Adrenal gland (tissue), 12 donors: ENCODE measurements around the gene FAM162A. TPM values are rescaled to one million over a fixed set of nuclear protein-coding genes. Genes with fewer than 3 reads are reported as not detected.
A peak's percentile ranks its signal among the peaks of the same experiment; 100 is the strongest.

ENCODE experiments used
- DNase-seq, 7 donors: peaks; one replicate each; pipeline ENCODE4 v3.0.0-alpha.2; 2019 to 2020
- H3K27ac ChIP-seq, 5 donors: fragments of 200-600 bp; sonication (generic) in 4 of 5; 1 replicate in 3 of 5; 2 replicates in 2 of 5; pipeline versions ENCODE4 v1.5.1 to v1.8.0; 2016 to 2020; ENCODE audit warnings: mild to moderate bottlenecking in 1 of 5
- H3K27me3 ChIP-seq: fragments of 200-600 bp; 2 replicates; pipeline ENCODE4 v1.8.0; 2021
- H3K36me3 ChIP-seq, 2 donors: fragments of 200-600 bp; replicated peaks in 1 of 2; 1 replicate in 1 of 2; 2 replicates in 1 of 2; pipeline versions ENCODE4 v1.5.1 to v1.8.0; 2018 to 2022
- H3K4me1 ChIP-seq, 2 donors: fragments of 200-600 bp; replicated peaks in 1 of 2; 1 replicate in 1 of 2; 2 replicates in 1 of 2; pipeline versions ENCODE4 v1.5.1 to v1.8.0; 2018 to 2021
- H3K4me3 ChIP-seq, 4 donors: fragments of 200-600 bp; sonication (generic) in 3 of 4; one replicate each; pipeline ENCODE4 v1.5.1; 2016 to 2018
- H3K9me3 ChIP-seq, 3 donors: fragments of 200-600 bp; sonication (generic) in 1 of 3; replicated peaks in 1 of 3; 1 replicate in 2 of 3; 2 replicates in 1 of 3; pipeline versions ENCODE4 v1.5.1 to v1.8.0; 2016 to 2021
- POLR2A ChIP-seq, 2 donors: fragments of 450-650 bp; IDR thresholded peaks; one replicate each; pipeline ENCODE4 v1.6.1; 2017; ENCODE audit warnings: antibody characterized with exemption in 2 of 2, mild to moderate bottlenecking in 2 of 2, moderate library complexity in 1 of 2
- WGBS, 4 donors: extraction: QIAGEN DNeasy Blood & Tissue Kit in 2 of 4; methylation state at CpG; one replicate each; pipeline versions ENCODE4 v1.1.5 to v1.1.7; 2013 to 2017; 5-methylcytosine and 5-hydroxymethylcytosine counted together
- intact Hi-C, 2 donors: fragments of 100-400 bp; cut with DNase I; formaldehyde crosslinking; loops; one replicate each; pipeline versions ENCODE4 v1.14.1 to v1.15.0; 2022 to 2023
- polyA plus RNA-seq, 3 donors: library from polyadenylated mRNA; stranded (reverse); fragments of 200-250 nt in 2 of 3; fragments of 350-450 nt in 1 of 3; fragmentation: Illumina TruSeq in 1 of 3; extraction: RNeasy Lipid Tissue Mini Kit (QIAGEN cat#74804) in 1 of 3; gene quantifications; one replicate each; pipeline ENCODE4 v1.2.3, GENCODE V29; 2013 to 2014
- total RNA-seq, 9 donors: library from RNA; depleted of rRNA in 4 of 9; stranded (reverse); fragments of >200 nt in 4 of 9; fragments of 120-200 nt in 1 of 9; fragmentation: NEBNext Ultra II Directional in 1 of 9; extraction: Animal tissue kit (Norgen Biotek cat#: 25700) in 1 of 9; gene quantifications; one replicate each; pipeline versions ENCODE4 v1.1.0 to v1.2.4, GENCODE V29; 2013 to 2023
- TF ChIP-seq, protein P1 (sequence below), 6 experiments: fragments of 450-650 bp in 4 of 6; fragments of 200-600 bp in 2 of 6; sonication (generic) in 1 of 6; IDR thresholded peaks; 1 replicate in 5 of 6; 2 replicates in 1 of 6; pipeline versions ENCODE4 v1.5.1 to v1.8.0; 2016 to 2021; ENCODE audit warnings: antibody characterized with exemption in 6 of 6, mild to moderate bottlenecking in 2 of 6, moderate library complexity in 1 of 6
- donor health status: healthy with polysubstance abuse.
- donor health status: Bipolar disorder and iron deficiency.
- donor health status: DM: yes; HTN: yes; CAD: no.
- donor health status: DM: no; HTN: no; CAD: no.
- donor health status: DM: no; HTN: no; CAD: no.
- donor health status: DM: yes; HTN: yes; CAD: no.

Gene FAM162A
- total and polyA plus RNA-seq, 12 donors: 36.2 to 287 (median 79.7) TPM

DNA sequence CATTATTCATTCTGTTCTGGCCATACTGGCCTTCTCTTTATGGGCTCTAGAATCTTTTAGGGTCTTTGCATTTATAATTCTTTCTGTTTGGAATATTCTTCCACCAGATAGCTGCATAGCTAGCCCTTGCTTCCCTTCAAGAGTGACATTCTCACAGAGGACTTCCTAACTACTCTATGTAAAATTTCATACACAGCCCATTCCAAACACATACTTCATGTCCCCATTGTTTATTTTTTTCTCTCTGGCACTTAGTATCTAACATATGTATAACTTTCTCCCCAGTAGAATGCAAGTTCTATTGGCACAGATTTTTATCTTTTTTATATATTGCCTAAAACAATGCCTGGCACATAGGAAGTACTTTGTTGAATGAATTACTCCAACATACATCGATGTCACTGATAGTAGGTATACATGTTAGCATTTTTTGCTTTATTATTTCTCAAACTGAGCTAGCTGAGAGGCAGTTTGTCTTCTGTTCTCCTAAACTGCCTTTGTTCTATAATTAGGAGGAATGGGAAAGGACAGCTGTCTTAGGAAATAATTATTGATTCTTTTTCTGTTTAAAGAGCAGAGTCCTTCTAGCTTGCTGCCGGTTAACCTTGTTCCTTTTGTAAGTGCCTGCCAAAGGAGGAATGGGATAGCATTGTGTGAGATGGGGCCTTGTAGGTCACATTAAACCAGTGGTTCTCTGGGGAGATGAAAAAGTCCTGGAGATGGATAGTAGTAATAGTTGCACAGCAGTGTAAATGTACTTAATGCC lies 7.9 kb downstream of the FAM162A start:
- H3K36me3 ChIP-seq: no peaks in the 10 kb centered on the region
- peak overlapping the region in 3 of 5 donors; percentile 42 to 60 (median 47) for H3K27ac ChIP-seq
- WGBS, 4 donors: 8 to 57% (median 52%) methylated on average over 2 of the region's 2 CpGs
- no peaks in the 10 kb centered on the region for H3K27me3 ChIP-seq
- intact Hi-C loops: no loop called here
- no peaks in the 10 kb centered on the region for H3K9me3 ChIP-seq
- TF ChIP-seq, protein P1, sequence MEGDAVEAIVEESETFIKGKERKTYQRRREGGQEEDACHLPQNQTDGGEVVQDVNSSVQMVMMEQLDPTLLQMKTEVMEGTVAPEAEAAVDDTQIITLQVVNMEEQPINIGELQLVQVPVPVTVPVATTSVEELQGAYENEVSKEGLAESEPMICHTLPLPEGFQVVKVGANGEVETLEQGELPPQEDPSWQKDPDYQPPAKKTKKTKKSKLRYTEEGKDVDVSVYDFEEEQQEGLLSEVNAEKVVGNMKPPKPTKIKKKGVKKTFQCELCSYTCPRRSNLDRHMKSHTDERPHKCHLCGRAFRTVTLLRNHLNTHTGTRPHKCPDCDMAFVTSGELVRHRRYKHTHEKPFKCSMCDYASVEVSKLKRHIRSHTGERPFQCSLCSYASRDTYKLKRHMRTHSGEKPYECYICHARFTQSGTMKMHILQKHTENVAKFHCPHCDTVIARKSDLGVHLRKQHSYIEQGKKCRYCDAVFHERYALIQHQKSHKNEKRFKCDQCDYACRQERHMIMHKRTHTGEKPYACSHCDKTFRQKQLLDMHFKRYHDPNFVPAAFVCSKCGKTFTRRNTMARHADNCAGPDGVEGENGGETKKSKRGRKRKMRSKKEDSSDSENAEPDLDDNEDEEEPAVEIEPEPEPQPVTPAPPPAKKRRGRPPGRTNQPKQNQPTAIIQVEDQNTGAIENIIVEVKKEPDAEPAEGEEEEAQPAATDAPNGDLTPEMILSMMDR (IDR thresholded peaks at IDR 0.05): no peak
- TF ChIP-seq POLR2A (IDR thresholded peaks at IDR 0.05): no peak
- no peak for DNase-seq
- peaks cover 17 to 36% of the 10 kb centered on the region in 2 donors for H3K4me1 ChIP-seq
- no peak overlapping the region for H3K4me3 ChIP-seq

DNA sequence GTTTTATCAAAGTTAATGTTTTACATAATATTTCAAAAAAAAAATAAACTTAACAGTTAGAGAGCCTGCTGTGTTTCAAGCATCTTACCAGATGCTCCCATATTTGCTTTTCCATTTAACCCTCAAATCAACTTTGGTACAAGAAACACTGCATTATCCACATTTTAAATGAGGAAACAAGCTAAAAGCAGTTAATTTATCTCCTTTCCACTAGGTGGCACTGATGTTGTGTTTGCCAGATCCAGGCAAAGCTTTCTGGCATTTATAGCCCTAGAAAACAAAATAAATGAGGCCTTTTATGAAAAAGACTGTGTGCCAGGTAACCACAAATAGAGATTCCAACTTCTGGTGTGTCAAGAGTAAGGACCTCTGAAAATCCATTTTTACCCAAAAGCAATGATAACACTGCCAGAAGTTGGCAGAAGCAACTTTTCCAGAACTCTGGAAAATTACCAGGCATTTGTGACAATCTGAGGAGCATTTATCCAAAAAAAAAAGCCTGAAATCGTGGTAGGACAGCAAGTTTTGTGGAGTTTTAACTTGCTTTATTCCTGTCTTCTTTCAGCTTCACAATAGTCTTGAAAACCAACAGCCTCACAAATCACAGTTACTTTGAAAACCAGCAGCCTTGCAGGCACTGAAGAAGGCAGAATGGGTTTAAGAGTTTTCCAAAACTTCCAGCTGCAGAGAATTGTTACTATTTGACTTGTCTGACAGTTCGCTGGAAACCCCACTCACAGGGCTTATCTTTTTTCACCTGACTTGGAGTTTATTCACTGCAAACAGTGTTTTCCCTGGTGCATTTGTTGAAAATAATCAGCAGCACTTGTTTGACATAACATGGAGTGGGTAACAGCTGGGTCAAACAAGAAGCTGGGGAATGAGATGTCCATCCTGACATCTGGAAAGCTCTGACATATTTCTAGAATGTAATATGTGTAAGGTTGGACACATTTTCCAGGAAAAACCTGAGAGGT lies 9.2 kb downstream of the FAM162A start:
- Histone ChIP-seq H3K9me3 (no peaks in the 10 kb centered on the region), H3K27me3 (no peaks in the 10 kb centered on the region), H3K4me1 (peaks cover 17 to 36% of the 10 kb centered on the region in 2 donors), H3K36me3 (no peaks in the 10 kb centered on the region), H3K27ac (peak overlapping the region in 3 of 5 donors; percentile 6 to 64 (median 47)), H3K4me3 (no peak overlapping the region)
- no peak for TF ChIP-seq POLR2A (IDR thresholded peaks at IDR 0.05)
- TF ChIP-seq, protein P1 (IDR thresholded peaks at IDR 0.05): peak; percentile 61 to 82 (median 76)
- intact Hi-C loops: no loop called here
- 6 to 30% (median 22%) methylated on average over 2 of the region's 2 CpGs for WGBS, 4 donors
- peak in 3 of 7 donors; percentile 13 to 27 (median 19) for DNase-seq

DNA sequence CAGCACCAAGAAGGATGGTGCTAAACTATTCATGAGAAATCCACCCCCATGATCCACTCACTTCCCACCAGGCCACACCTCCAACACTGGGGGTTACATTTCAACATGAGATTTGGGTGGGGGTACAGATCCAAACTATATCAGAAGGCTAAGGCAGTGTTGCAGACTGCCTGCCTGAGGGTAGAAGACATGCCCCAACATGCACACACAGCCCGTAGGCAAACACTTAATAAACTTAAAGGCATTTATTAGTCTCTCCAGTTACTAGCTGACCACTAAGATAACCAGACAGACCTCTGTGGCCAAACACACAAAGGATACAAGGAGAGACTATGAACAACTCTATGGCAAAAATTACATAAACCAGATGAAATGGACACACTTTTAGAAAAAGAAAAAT lies 10.2 kb downstream of the FAM162A start:
- no peak for TF ChIP-seq POLR2A (IDR thresholded peaks at IDR 0.05)
- TF ChIP-seq, protein P1 (IDR thresholded peaks at IDR 0.05): no peak
- no peaks in the 10 kb centered on the region for H3K27me3 ChIP-seq
- H3K4me1 ChIP-seq: peaks cover 17 to 36% of the 10 kb centered on the region in 2 donors
- H3K9me3 ChIP-seq: no peaks in the 10 kb centered on the region
- no peak overlapping the region for H3K27ac ChIP-seq
- H3K4me3 ChIP-seq: no peak overlapping the region
- 81 to 100% (median 94%) methylated on average over 1 of the region's 1 CpG for WGBS, 4 donors
- no peaks in the 10 kb centered on the region for H3K36me3 ChIP-seq
- no peak for DNase-seq
- intact Hi-C loops: no loop called here

DNA sequence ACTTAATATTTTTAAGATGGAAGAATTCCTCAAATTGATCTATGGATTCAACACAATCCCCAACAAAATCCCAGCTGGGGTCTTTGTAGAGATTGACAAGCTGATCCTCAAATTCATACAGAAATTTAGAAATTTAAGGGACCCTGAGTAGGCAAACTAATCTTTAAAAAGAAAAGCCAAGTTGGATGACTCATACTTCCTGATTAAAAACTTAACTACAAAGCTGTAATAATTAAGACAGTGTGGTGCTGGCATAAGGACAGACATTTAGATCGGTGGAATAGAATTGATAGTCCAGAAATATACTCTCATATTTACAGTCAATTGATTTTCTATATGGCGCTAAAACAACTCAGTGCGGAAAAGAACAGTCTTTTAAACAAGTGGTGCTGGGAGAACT lies 11.6 kb downstream of the FAM162A start:
- intact Hi-C loops: no loop called here
- DNase-seq: no peak
- no peak overlapping the region for H3K27ac ChIP-seq
- no peak for TF ChIP-seq POLR2A (IDR thresholded peaks at IDR 0.05)
- TF ChIP-seq, protein P1 (IDR thresholded peaks at IDR 0.05): no peak
- 61 to 66% (median 64%) methylated on average over 3 of the region's 3 CpGs for WGBS, 4 donors
- H3K36me3 ChIP-seq: no peaks in the 10 kb centered on the region
- no peaks in the 10 kb centered on the region for H3K27me3 ChIP-seq
- no peak overlapping the region for H3K4me3 ChIP-seq
- peaks cover 17 to 30% of the 10 kb centered on the region in 2 donors for H3K4me1 ChIP-seq
- H3K9me3 ChIP-seq: no peaks in the 10 kb centered on the region
